Adipocyte (in vitro differentiated cells): ENCODE measurements around the gene XPO5.
A peak's percentile ranks its signal among the peaks of the same experiment; 100 is the strongest.
"Not testable (repeated sequence)": the region's sequence is repeated elsewhere in the genome, so short reads cannot be mapped to it uniquely, and the experiment has no call there.

Experiments used
- DNase-seq: peaks from one replicate; pipeline ENCODE4 v3.0.0-alpha.2; 2015; ENCODE audit warnings: low read depth
- H3K27me3 ChIP-seq: replicated peaks from 2 replicates; pipeline ENCODE4 v1.7.0; 2013; ENCODE audit warnings: mild to moderate bottlenecking, low read length, moderate library complexity; ENCODE audit not compliant: control insufficient read depth, insufficient read depth
- H3K36me3 ChIP-seq: 2 replicates; pipeline ENCODE4 v1.7.0; 2013; ENCODE audit warnings: low read length, mild to moderate bottlenecking, moderate library complexity; ENCODE audit not compliant: control insufficient read depth, insufficient read depth, severe bottlenecking
- H3K4me1 ChIP-seq: 2 replicates; pipeline ENCODE4 v1.7.0; 2013; ENCODE audit warnings: mild to moderate bottlenecking, low read length, moderate library complexity; ENCODE audit not compliant: control insufficient read depth, insufficient read depth
- H3K4me3 ChIP-seq: 2 replicates; pipeline ENCODE4 v1.7.0; 2013; ENCODE audit warnings: mild to moderate bottlenecking, low read length, moderate library complexity
- H3K9ac ChIP-seq: 2 replicates; pipeline ENCODE4 v1.7.0; 2013; ENCODE audit warnings: mild to moderate bottlenecking, low read length, moderate library complexity
- H3K9me3 ChIP-seq: 2 replicates; pipeline ENCODE4 v1.7.0; 2013; ENCODE audit warnings: mild to moderate bottlenecking, low read length, moderate library complexity; ENCODE audit not compliant: control insufficient read depth

XPO5 gene

GRCh38 chr6:43504756-43505593, 70.9 kb downstream of the XPO5 start:
- Histone ChIP-seq H3K9me3 (no peaks in the 10 kb centered on the region), H3K9ac (no peak overlapping the region), H3K27me3 (no peaks in the 10 kb centered on the region), H3K4me3 (no peak overlapping the region), H3K36me3 (peaks cover 56% of the 10 kb centered on the region), H3K4me1 (peaks cover 8% of the 10 kb centered on the region)
- DNase-seq: no peak

GRCh38 chr6:43503443-43503842, 72.4 kb downstream of the XPO5 start:
- Histone ChIP-seq H3K9me3 (no peaks in the 10 kb centered on the region), H3K36me3 (peaks cover 72% of the 10 kb centered on the region), H3K4me3 (no peak overlapping the region), H3K9ac (no peak overlapping the region), H3K27me3 (no peaks in the 10 kb centered on the region), H3K4me1 (peaks cover 3% of the 10 kb centered on the region)
- no peak for DNase-seq

GRCh38 chr6:43502666-43503065, 73.2 kb downstream of the XPO5 start:
- Histone ChIP-seq H3K36me3 (peaks cover 79% of the 10 kb centered on the region), H3K27me3 (no peaks in the 10 kb centered on the region), H3K9ac (no peak overlapping the region), H3K4me3 (no peak overlapping the region), H3K9me3 (no peaks in the 10 kb centered on the region), H3K4me1 (peaks cover 3% of the 10 kb centered on the region)
- no peak for DNase-seq

- no peaks in the 10 kb centered on the region for H3K27me3 ChIP-seq
- no peaks in the 10 kb centered on the region for H3K9me3 ChIP-seq
- H3K4me3 ChIP-seq: no peak overlapping the region
- H3K9ac ChIP-seq: no peak overlapping the region
- H3K36me3 ChIP-seq: peaks cover 80% of the 10 kb centered on the region
- DNase-seq: no peak
- H3K4me1 ChIP-seq: peaks cover 10% of the 10 kb centered on the region
Observed at GRCh38 chr6:43500921-43501320, 74.9 kb downstream of the XPO5 start.

- H3K9ac ChIP-seq: no peak overlapping the region
- H3K36me3 ChIP-seq: peaks cover 63% of the 10 kb centered on the region
- DNase-seq: no peak
- peaks cover 22% of the 10 kb centered on the region for H3K4me1 ChIP-seq
- no peaks in the 10 kb centered on the region for H3K9me3 ChIP-seq
- no peak overlapping the region for H3K4me3 ChIP-seq
- H3K27me3 ChIP-seq: no peaks in the 10 kb centered on the region
Observed at GRCh38 chr6:43499028-43499815, 76.6 kb downstream of the XPO5 start.

- Histone ChIP-seq H3K4me1 (peaks cover 22% of the 10 kb centered on the region), H3K36me3 (peaks cover 58% of the 10 kb centered on the region)
- not testable (repeated sequence) for H3K4me3 ChIP-seq, H3K9me3 ChIP-seq, H3K9ac ChIP-seq, H3K27me3 ChIP-seq, DNase-seq
Observed at GRCh38 chr6:43498291-43498690, 77.5 kb downstream of the XPO5 start.

- H3K36me3 ChIP-seq: peaks cover 52% of the 10 kb centered on the region
- DNase-seq: no peak
- H3K4me1 ChIP-seq: peaks cover 27% of the 10 kb centered on the region
Observed at GRCh38 chr6:43497689-43498088, 78.1 kb downstream of the XPO5 start.

GRCh38 chr6:43497129-43497396, 78.8 kb downstream of the XPO5 start:
- DNase-seq: no peak
- Histone ChIP-seq H3K9ac (peak overlapping the region; percentile 8), H3K36me3 (peaks cover 45% of the 10 kb centered on the region), H3K9me3 (no peaks in the 10 kb centered on the region), H3K4me1 (peaks cover 33% of the 10 kb centered on the region), H3K27me3 (no peaks in the 10 kb centered on the region), H3K4me3 (no peak overlapping the region)

More at GRCh38 chr6:43497689-43498088, 78.1 kb downstream of the XPO5 start:
- H3K27me3 ChIP-seq: no peaks in the 10 kb centered on the region
- peak overlapping the region; percentile 8 for H3K9ac ChIP-seq
- H3K4me3 ChIP-seq: no peak overlapping the region
- no peaks in the 10 kb centered on the region for H3K9me3 ChIP-seq

- H3K27me3 ChIP-seq: no peaks in the 10 kb centered on the region
- H3K9me3 ChIP-seq: no peaks in the 10 kb centered on the region
- H3K4me3 ChIP-seq: no peak overlapping the region
- H3K36me3 ChIP-seq: peaks cover 40% of the 10 kb centered on the region
- H3K9ac ChIP-seq: no peak overlapping the region
- DNase-seq: peak; percentile 81
- H3K4me1 ChIP-seq: peaks cover 38% of the 10 kb centered on the region
Observed at GRCh38 chr6:43496370-43497128, 79.3 kb downstream of the XPO5 start.

- DNase-seq: no peak
- H3K4me1 ChIP-seq: peaks cover 38% of the 10 kb centered on the region
Observed at GRCh38 chr6:43495409-43495941, 80.4 kb downstream of the XPO5 start.

GRCh38 chr6:43494766-43495165, 81.1 kb downstream of the XPO5 start:
- no peak for DNase-seq
- H3K4me1 ChIP-seq: peaks cover 38% of the 10 kb centered on the region
- no peaks in the 10 kb centered on the region for H3K27me3 ChIP-seq
- peaks cover 22% of the 10 kb centered on the region for H3K36me3 ChIP-seq
- H3K4me3 ChIP-seq: no peak overlapping the region
- no peaks in the 10 kb centered on the region for H3K9me3 ChIP-seq
- no peak overlapping the region for H3K9ac ChIP-seq

More at GRCh38 chr6:43495409-43495941, 80.4 kb downstream of the XPO5 start:
- Histone ChIP-seq H3K9ac (no peak overlapping the region), H3K9me3 (no peaks in the 10 kb centered on the region), H3K36me3 (peaks cover 30% of the 10 kb centered on the region), H3K27me3 (no peaks in the 10 kb centered on the region), H3K4me3 (no peak overlapping the region)
